Measurements from ENCODE around the gene MED19. TPM values are rescaled to one million over a fixed set of nuclear protein-coding genes. Genes with fewer than 3 reads are reported as not detected.
"Not testable (repeated sequence)": the region's sequence is repeated elsewhere in the genome, so short reads cannot be mapped to it uniquely, and the experiment has no call there.

Gene MED19
- total and polyA plus RNA-seq, 2 donors: 13.4 to 15.3 TPM

GRCh38 chr11:57729479-57729878, 17.5 kb upstream of the MED19 start:
- WGBS: 93% methylated on average over 7 of the region's 7 CpGs
- H3K4me3 ChIP-seq (ENCODE audit: low read depth, low read length): no peak overlapping the region
- no peak overlapping the region for H3K27ac ChIP-seq (ENCODE audit: low read depth)
- H3K36me3 ChIP-seq (ENCODE audit: insufficient read depth): no peaks in the 10 kb centered on the region
- no peaks in the 10 kb centered on the region for H3K4me1 ChIP-seq (ENCODE audit: insufficient read depth)
- no peak for DNase-seq (ENCODE audit: extremely low spot score)

DNA sequence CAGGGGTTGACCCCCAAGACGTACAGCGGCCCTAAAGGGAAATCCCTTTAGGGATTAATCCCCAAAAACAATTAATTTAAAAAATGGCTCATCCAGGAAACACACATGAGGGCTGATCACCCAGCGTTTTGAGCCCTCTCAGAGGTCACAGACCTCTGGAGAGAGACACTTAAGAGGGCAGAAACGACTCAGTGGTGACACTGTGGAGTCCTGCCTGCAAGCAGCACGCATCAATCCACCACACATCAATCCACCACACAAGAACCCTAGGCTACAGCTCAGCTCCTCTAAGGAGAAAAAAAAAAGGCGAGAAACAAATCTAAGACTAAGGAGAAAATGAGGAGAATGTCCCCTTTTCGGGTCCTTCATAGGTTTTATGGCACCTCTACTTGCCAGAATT, 16.8 kb upstream of the MED19 start:
- H3K4me3 ChIP-seq (ENCODE audit: low read depth, low read length): no peak overlapping the region
- no peak for DNase-seq (ENCODE audit: extremely low spot score)
- WGBS: 75% methylated on average over 7 of the region's 7 CpGs
- H3K27ac ChIP-seq (ENCODE audit: low read depth): no peak overlapping the region
- H3K36me3 ChIP-seq (ENCODE audit: insufficient read depth): no peaks in the 10 kb centered on the region
- H3K4me1 ChIP-seq (ENCODE audit: insufficient read depth): no peaks in the 10 kb centered on the region

DNA sequence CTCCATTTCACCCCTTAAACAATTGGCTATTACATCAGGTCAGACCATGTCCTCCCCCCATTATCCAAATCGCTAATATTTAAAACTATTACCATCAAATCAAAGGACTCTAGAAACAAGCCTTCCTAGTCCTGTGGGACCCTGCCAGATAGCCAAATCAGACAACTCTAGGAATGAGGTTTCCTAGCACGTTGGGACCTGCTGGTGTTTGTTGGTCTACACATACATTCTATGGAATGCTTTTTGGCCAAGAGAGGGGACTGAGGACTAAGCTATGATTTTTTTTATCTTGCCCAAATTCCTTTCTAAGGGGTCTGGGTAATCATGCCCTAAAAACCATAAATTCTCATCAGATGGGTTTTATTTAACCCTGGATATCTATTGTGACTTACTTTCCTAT, 15.2 kb upstream of the MED19 start:
- WGBS: 63% methylated on average over 2 of the region's 2 CpGs
- no peak overlapping the region for H3K27ac ChIP-seq (ENCODE audit: low read depth)
- H3K4me3 ChIP-seq (ENCODE audit: low read depth, low read length): no peak overlapping the region
- H3K4me1 ChIP-seq (ENCODE audit: insufficient read depth): no peaks in the 10 kb centered on the region
- H3K36me3 ChIP-seq (ENCODE audit: insufficient read depth): peaks cover 3% of the 10 kb centered on the region
- no peak for DNase-seq (ENCODE audit: extremely low spot score)

GRCh38 chr11:57716726-57717125, 4.7 kb upstream of the MED19 start:
- DNase-seq (ENCODE audit: extremely low spot score); H3K36me3 ChIP-seq (ENCODE audit: insufficient read depth); H3K27ac ChIP-seq (ENCODE audit: low read depth); H3K4me1 ChIP-seq (ENCODE audit: insufficient read depth); H3K4me3 ChIP-seq (ENCODE audit: low read depth, low read length): not testable (repeated sequence)
- WGBS: 99% methylated on average over 27 of the region's 34 CpGs

DNA sequence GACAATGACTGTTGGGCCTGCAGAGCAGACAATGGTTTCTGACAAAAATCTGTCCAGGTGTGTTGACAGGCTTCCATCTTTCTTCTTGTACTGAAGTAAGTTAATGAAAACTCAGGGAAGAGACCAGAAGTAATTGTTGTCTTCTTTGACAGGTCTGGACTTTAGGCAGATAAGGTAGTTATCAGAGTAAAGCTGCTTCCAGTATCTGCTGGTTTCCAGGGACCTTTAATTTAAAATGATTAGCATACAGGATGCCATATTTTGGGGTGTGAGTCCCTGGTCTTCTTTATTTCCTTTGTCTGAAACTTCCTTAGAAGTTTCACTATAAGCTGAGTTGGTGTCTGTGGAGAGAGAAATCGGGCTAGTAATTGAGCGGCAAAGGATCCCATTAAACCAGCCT, 1.8 kb upstream of the MED19 start:
- Histone ChIP-seq H3K4me3 (ENCODE audit: low read depth, low read length) (no peak overlapping the region), H3K36me3 (ENCODE audit: insufficient read depth) (no peaks in the 10 kb centered on the region), H3K27ac (ENCODE audit: low read depth) (no peak overlapping the region), H3K4me1 (ENCODE audit: insufficient read depth) (no peaks in the 10 kb centered on the region)
- WGBS: 94% methylated on average over 2 of the region's 2 CpGs
- DNase-seq (ENCODE audit: extremely low spot score): no peak

DNA sequence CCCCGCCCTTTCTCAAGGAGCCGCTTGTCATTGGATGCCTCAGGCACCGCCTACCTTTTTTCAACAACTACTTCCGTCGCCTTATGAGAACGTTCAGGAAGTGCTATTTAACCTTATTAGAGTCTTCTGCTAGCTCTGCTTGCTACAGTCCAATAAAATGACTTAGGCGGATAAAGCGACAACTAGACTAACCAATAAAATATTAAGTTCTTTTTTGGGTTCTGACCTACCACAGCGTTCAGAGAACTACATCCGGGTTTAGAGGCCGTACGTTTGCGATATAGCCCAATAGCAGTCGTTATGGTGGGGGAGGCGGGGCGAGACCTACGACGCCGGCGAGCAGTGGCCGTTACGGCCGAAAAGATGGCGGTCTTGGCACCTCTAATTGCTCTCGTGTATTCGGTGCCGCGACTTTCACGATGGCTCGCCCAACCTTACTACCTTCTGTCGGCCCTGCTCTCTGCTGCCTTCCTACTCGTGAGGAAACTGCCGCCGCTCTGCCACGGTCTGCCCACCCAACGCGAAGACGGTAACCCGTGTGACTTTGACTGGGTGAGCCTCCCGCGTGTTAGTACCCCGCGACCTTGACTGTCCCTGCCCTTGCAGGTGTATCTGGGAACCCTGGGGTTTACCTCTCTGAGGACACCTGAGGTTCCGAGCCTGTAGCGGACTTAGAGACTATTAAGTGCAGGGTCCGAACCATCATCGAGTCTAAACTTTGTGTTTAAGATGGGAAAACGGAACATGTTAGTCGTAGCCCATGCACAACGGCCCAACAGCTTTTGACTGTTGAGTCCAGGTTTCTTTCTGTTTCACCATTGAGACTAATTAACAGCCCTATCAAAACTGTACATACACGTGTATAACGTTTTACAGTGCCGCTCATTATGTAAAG, 488 bp upstream of the MED19 start, which contains the start of gene TMX2:
TMX2 (plus strand) TSS at position 338 of the 895 bp plus-strand sequence; CDS start at position 364, 26 bp downstream.
- peak; percentile 98 for DNase-seq (ENCODE audit: extremely low spot score)
- Histone ChIP-seq H3K4me3 (ENCODE audit: low read depth, low read length) (peak within 1 kb of the TSS; percentile 89), H3K27ac (ENCODE audit: low read depth) (peak within 1 kb of the TSS; percentile 76), H3K36me3 (ENCODE audit: insufficient read depth) (no peaks in the 10 kb centered on the region), H3K4me1 (ENCODE audit: insufficient read depth) (no peaks in the 10 kb centered on the region)
- under 1% methylated on average over 53 of the region's 53 CpGs for WGBS

GRCh38 chr11:57709802-57710367, 2.1 kb downstream of the MED19 start:
- 92% methylated on average over 5 of the region's 5 CpGs for WGBS
- Histone ChIP-seq H3K36me3 (ENCODE audit: insufficient read depth) (no peaks in the 10 kb centered on the region), H3K4me3 (ENCODE audit: low read depth, low read length) (no peak overlapping the region), H3K27ac (ENCODE audit: low read depth) (no peak overlapping the region), H3K4me1 (ENCODE audit: insufficient read depth) (no peaks in the 10 kb centered on the region)
- DNase-seq (ENCODE audit: extremely low spot score): no peak

DNA sequence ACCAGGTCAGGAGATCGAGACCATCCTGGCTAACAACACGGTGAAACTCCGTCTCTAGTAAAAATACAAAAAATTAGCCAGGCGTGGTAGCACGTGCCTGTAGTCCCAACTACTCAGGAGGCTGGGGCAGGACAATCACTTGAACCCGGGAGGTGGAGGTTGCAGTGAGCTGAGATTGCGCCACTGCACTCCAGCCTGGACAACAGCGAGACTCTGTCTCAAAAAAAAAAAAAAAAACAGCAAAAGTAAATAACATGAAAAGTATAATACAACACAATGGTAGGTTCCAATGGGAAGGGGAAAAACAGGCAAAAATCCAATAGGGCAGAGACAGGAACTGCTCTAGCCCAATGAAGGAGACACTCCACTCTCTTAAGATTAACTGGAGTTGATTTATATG, 6.6 kb downstream of the MED19 start:
- WGBS: 88% methylated on average over 8 of the region's 8 CpGs
- H3K27ac ChIP-seq (ENCODE audit: low read depth); DNase-seq (ENCODE audit: extremely low spot score); H3K4me3 ChIP-seq (ENCODE audit: low read depth, low read length); H3K4me1 ChIP-seq (ENCODE audit: insufficient read depth); H3K36me3 ChIP-seq (ENCODE audit: insufficient read depth): not testable (repeated sequence)

- no peak overlapping the region for H3K27ac ChIP-seq (ENCODE audit: low read depth)
- 95% methylated on average over 6 of the region's 6 CpGs for WGBS
- no peaks in the 10 kb centered on the region for H3K4me1 ChIP-seq (ENCODE audit: insufficient read depth)
- no peak for DNase-seq (ENCODE audit: extremely low spot score)
- H3K4me3 ChIP-seq (ENCODE audit: low read depth, low read length): no peak overlapping the region
- peaks cover under 1% of the 10 kb centered on the region for H3K36me3 ChIP-seq (ENCODE audit: insufficient read depth)
Observed at GRCh38 chr11:57704932-57705331, 7.1 kb downstream of the MED19 start.

GRCh38 chr11:57703341-57703740, 8.7 kb downstream of the MED19 start:
- no peak overlapping the region for H3K4me3 ChIP-seq (ENCODE audit: low read depth, low read length)
- DNase-seq (ENCODE audit: extremely low spot score): no peak
- peaks cover 6% of the 10 kb centered on the region for H3K36me3 ChIP-seq (ENCODE audit: insufficient read depth)
- no peak overlapping the region for H3K27ac ChIP-seq (ENCODE audit: low read depth)
- H3K4me1 ChIP-seq (ENCODE audit: insufficient read depth): no peaks in the 10 kb centered on the region
- WGBS: 95% methylated on average over 4 of the region's 4 CpGs

DNA sequence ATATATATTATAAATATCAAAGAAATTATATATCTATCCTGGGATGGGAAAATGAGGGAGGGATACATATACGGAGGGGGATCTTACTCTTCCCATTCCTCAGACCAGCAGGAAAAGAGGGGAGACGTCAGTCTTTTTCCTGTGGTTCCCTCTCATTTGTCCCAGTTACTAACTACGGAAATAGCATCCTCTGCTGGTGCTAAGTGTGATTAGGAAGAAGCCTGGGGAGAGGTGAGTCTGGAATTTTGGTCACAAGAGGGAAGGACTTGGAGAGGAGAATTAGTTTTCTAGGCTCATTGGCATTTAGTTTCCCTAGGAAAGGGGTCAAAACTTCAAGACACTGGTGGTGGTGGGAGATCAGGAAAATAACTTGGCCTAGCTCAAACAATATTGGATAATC, 11.6 kb downstream of the MED19 start:
- Histone ChIP-seq H3K4me3 (ENCODE audit: low read depth, low read length) (no peak overlapping the region), H3K4me1 (ENCODE audit: insufficient read depth) (no peaks in the 10 kb centered on the region), H3K27ac (ENCODE audit: low read depth) (no peak overlapping the region), H3K36me3 (ENCODE audit: insufficient read depth) (peaks cover 6% of the 10 kb centered on the region)
- WGBS: 70% methylated on average over 3 of the region's 3 CpGs
- no peak for DNase-seq (ENCODE audit: extremely low spot score)

GRCh38 chr11:57699813-57700212, 12.2 kb downstream of the MED19 start:
- Histone ChIP-seq H3K4me3 (ENCODE audit: low read depth, low read length) (no peak overlapping the region), H3K36me3 (ENCODE audit: insufficient read depth) (peaks cover 6% of the 10 kb centered on the region), H3K4me1 (ENCODE audit: insufficient read depth) (no peaks in the 10 kb centered on the region), H3K27ac (ENCODE audit: low read depth) (no peak overlapping the region)
- WGBS: 86% methylated on average over 10 of the region's 10 CpGs
- no peak for DNase-seq (ENCODE audit: extremely low spot score)

DNA sequence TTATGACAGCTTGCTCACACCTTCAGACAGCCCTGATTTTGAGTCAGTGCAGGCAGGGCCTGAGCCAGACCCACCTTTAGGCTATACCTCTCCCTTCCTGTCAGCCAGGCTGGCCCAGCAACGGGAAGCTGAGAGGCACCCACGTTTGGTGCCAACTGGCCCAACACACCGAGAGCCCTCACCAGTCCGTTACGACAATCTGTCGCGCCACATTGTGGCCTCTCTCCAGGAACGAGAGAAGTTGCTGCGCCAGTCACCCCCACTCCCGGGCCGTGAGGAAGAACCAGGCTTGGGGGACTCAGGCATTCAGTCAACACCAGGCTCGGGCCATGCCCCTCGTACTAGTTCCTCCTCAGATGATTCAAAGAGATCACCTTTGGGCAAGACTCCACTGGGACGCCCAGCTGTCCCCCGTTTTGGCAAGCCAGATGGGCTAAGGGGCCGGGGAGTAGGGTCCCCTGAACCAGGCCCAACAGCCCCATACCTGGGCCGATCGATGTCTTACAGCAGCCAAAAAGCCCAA, 13.1 kb downstream of the MED19 start:
- H3K4me3 ChIP-seq (ENCODE audit: low read depth, low read length): no peak overlapping the region
- H3K36me3 ChIP-seq (ENCODE audit: insufficient read depth): peaks cover 8% of the 10 kb centered on the region
- H3K4me1 ChIP-seq (ENCODE audit: insufficient read depth): no peaks in the 10 kb centered on the region
- DNase-seq (ENCODE audit: extremely low spot score): no peak
- no peak overlapping the region for H3K27ac ChIP-seq (ENCODE audit: low read depth)
- 89% methylated on average over 18 of the region's 18 CpGs for WGBS

DNA sequence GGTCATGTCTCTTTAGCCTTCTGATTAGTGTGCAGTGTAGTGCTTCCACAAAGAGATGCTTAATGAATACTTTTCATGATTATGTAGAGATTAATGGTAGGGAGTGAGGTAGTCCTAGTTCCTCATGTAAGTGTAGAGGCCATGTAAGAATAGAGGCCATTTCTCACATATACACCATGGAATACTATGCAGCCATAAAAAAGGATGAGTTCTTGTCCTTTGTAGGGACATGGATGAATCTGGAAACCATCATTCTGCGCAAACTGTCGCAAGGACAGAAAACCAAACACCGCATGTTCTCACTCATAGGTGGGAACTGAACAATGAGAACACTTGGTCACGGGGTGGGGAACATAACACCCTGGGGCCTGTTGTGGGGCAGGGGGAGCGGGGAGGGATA, 21.5 kb downstream of the MED19 start:
- WGBS: 98% methylated on average over 5 of the region's 5 CpGs
- not testable (repeated sequence) for H3K4me3 ChIP-seq (ENCODE audit: low read depth, low read length); H3K27ac ChIP-seq (ENCODE audit: low read depth); H3K4me1 ChIP-seq (ENCODE audit: insufficient read depth); DNase-seq (ENCODE audit: extremely low spot score)
- peaks cover 11% of the 10 kb centered on the region for H3K36me3 ChIP-seq (ENCODE audit: insufficient read depth)

All from urinary bladder (tissue), 4 donors.